ENCODE results near the gene FASTKD3.
A peak's percentile ranks its signal among the peaks of the same experiment; 100 is the strongest.
"Not testable (repeated sequence)": the region's sequence is repeated elsewhere in the genome, so short reads cannot be mapped to it uniquely, and the experiment has no call there.

FASTKD3 gene, protein sequence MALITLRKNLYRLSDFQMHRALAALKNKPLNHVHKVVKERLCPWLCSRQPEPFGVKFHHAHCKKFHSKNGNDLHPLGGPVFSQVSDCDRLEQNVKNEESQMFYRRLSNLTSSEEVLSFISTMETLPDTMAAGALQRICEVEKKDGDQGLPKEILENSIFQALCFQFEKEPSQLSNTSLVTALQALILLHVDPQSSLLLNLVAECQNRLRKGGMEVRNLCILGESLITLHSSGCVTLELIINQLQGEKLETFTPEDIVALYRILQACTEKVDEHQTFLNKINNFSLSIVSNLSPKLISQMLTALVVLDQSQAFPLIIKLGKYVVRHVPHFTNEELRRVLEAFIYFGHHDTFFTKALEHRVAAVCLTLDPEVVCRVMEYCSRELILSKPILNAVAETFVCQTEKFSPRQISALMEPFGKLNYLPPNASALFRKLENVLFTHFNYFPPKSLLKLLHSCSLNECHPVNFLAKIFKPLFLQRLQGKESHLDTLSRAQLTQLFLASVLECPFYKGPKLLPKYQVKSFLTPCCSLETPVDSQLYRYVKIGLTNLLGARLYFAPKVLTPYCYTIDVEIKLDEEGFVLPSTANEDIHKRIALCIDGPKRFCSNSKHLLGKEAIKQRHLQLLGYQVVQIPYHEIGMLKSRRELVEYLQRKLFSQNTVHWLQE

DNA sequence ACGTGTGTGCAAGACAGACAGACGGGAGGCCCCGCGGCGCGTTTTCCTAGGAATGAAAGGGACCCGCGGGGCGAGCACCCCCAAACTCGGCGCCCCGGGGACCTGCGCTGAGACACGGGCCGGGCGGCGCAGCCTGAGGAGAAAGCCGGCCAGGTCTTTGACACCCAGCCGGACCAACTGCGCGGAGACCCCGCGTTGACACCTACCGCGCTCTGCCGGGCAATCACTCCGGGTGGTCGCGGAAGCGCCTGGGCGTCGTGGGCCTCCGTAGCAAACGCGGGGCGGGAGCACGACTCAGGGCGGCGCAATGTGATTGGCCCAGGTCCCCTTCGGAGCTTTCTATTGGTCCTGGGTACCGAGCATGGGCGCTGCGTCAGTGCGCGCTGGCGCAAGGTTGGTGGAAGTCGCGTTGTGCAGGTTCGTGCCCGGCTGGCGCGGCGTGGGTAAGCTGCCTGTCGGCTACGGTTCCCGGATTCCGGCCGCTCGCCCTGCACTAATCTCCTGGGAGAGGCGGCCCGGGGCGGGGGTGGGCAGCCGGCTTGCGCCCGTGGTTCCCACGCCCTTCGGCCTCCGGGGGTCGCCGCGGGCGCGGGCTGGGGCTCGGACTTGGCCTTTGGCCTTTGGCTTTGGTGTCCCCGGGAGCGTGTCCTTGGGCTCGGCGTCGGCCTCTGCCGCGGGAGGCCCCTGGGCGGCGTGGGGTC, at the start of gene FASTKD3, which contains the start of gene MTRR:
Gene FASTKD3, minus strand, starts transcription at position 259 of the 701 bp plus-strand sequence. CDS start 948 bp downstream, outside the sequence.
Gene MTRR, plus strand, starts transcription at position 376 of the 701 bp plus-strand sequence. CDS start 1,647 bp downstream, outside the sequence.
- H3K27me3 Mint-ChIP-seq, result no peaks in the 10 kb centered on the region
- peaks cover 71% of the 10 kb centered on the region for H3K4me1 Mint-ChIP-seq
- no peaks in the 10 kb centered on the region for H3K9me3 Mint-ChIP-seq
- H3K27ac Mint-ChIP-seq, result peak within 1 kb of the TSS; percentile 90 to 95
- ATAC-seq, result peak; percentile 98
- peak within 1 kb of the TSS; percentile 89 to 96 for H3K4me3 Mint-ChIP-seq
- DNase-seq, result peak; percentile 83 to 91

DNA sequence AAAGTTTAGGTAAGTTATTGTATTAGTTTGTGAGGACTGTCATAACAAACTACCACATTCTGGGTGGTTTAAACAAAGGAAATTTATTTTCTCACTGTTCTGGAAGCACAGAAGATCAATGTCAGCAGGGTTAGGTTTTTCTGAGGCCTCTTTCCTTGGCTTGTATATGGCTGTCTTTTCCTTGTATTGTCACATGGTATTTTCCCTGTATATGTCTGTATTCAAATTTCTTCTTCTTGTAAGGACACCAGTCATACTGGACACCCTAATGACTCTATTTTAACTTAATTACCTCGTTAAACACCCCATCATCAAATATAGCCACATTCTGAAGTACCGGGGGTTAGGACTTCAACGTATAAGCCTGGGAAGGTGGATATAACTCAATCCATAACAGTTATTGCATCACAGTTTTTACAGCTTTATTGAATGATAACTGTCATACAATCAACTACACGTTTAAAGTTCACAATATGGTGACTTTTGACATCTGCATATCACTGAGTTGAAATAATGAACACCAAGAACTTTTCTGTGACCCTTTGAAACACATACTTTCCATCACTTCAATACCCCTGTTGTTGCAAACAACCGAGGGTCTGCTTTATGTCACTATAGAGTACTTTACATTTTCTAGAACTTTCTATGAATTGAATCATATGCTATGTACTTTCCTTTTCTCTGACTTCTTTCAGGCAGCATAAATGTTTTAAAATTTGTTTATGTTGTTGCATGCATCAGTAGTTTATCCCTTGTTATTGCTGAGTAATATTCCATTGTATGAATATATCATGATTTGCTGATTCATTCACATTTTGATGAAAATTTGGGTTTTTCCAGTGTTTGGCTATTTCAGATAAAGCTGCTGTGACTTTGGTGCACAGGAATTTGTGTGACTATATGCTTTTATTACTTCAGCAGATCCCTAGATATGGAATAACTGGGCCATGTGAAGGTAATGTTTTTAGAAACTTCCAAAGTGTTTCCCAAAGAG, 48.6 kb upstream of the FASTKD3 start:
- Mint-ChIP-seq H3K4me1 (no peaks in the 10 kb centered on the region), H3K4me3 (no peak overlapping the region), H3K27ac (no peak overlapping the region), H3K27me3 (no peaks in the 10 kb centered on the region), H3K9me3 (peaks cover 10 to 21% of the 10 kb centered on the region in 2 donors)
- DNase-seq (no peak), ATAC-seq (no peak)

DNA sequence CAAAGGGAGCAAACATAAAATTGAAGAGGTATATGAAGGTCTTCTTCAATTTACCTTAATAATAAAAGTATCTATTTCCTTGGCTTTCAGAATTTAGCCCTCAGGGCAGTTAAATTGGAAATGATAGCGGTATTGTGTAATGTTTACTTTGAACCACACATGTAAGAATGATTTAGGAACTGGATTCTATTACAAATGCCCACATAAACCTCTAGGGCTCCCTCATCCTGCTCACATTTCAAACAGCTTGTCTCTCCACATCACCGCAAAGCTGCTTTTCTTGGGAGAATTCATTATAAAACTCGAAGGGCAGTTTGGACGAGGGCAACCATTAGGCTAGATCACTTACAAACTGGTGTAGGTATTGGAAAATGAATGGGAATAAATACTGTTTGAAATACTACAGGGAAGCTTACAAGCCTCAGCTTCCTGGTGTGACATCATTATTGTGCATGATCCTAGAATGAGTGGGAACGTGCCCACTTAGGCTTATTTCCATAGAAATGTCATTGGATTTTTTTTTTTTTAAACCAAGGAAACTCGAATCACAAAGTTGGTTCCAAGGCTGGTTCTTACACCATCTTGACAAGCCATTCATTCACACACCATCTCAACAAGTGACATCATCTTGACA, 47.5 kb upstream of the FASTKD3 start:
- H3K9me3 Mint-ChIP-seq, result peaks cover 11 to 26% of the 10 kb centered on the region in 2 donors
- peak overlapping the region in 1 of 2 donors; percentile 57 for H3K27ac Mint-ChIP-seq
- no peak for ATAC-seq
- H3K4me1 Mint-ChIP-seq, result no peaks in the 10 kb centered on the region
- H3K4me3 Mint-ChIP-seq, result no peak overlapping the region
- DNase-seq, result no peak
- H3K27me3 Mint-ChIP-seq, result no peaks in the 10 kb centered on the region

GRCh38 chr5:7911429-7911771, 42.6 kb upstream of the FASTKD3 start:
- not testable (repeated sequence) for H3K4me1 Mint-ChIP-seq, DNase-seq, H3K27ac Mint-ChIP-seq, H3K27me3 Mint-ChIP-seq, H3K4me3 Mint-ChIP-seq, ATAC-seq
- peaks cover 40 to 55% of the 10 kb centered on the region in 2 donors for H3K9me3 Mint-ChIP-seq

DNA sequence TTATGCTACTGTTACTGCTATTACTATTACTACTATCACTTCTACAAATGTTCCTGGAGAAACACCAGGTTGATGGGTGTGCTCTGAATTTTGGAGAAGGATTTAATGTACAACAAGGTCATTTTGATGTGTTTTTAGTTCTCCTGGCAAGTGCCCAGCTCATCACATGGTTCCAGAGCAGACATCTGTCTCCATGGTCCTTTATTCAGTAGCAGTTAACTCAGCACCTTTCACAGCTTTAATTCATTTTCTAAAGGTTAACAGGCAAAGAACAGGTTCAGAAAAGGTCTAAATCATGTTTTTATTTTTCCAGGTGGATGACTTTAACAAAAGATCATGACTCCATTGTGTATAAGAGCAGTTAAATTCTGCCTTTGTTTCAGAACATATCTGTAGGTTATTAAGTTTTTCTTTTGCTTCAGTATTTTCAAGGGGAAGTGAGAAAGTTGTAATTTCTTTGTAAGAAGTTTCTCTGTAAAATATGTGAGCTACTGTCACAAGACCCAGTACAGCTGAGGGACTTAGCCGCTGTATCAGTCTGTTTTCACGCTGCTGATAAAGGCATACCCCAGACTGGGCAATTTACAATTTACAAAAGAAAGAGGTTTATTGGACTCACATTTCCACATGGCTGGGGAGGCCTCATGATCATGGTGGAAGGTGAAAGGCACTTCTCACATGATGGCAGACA, 42.1 kb upstream of the FASTKD3 start:
- no peak for ATAC-seq
- peaks cover 40 to 53% of the 10 kb centered on the region in 2 donors for H3K9me3 Mint-ChIP-seq
- no peak overlapping the region for H3K27ac Mint-ChIP-seq
- no peaks in the 10 kb centered on the region for H3K4me1 Mint-ChIP-seq
- H3K4me3 Mint-ChIP-seq, result no peak overlapping the region
- DNase-seq, result no peak
- no peaks in the 10 kb centered on the region for H3K27me3 Mint-ChIP-seq

GRCh38 chr5:7908317-7908716, 39.5 kb upstream of the FASTKD3 start:
- DNase-seq (no peak), ATAC-seq (no peak)
- peaks cover 39 to 43% of the 10 kb centered on the region in 2 donors for H3K9me3 Mint-ChIP-seq
- peak overlapping the region in 1 of 2 donors; percentile 10 for H3K27ac Mint-ChIP-seq
- no peaks in the 10 kb centered on the region for H3K27me3 Mint-ChIP-seq
- peaks cover 10% of the 10 kb centered on the region for H3K4me1 Mint-ChIP-seq
- no peak overlapping the region for H3K4me3 Mint-ChIP-seq

- ATAC-seq (no peak), DNase-seq (no peak)
- Mint-ChIP-seq H3K4me1 (peaks cover 15% of the 10 kb centered on the region), H3K4me3 (no peak overlapping the region), H3K9me3 (peaks cover 33 to 37% of the 10 kb centered on the region in 2 donors), H3K27me3 (no peaks in the 10 kb centered on the region), H3K27ac (no peak overlapping the region)
These were observed 38.8 kb upstream of the FASTKD3 start for GRCh38 chr5:7907612-7908011.

GRCh38 chr5:7904170-7904569, 35.3 kb upstream of the FASTKD3 start:
- no peak overlapping the region for H3K27ac Mint-ChIP-seq
- H3K4me3 Mint-ChIP-seq, result no peak overlapping the region
- DNase-seq, result no peak
- peaks cover 21% of the 10 kb centered on the region for H3K4me1 Mint-ChIP-seq
- H3K9me3 Mint-ChIP-seq, result peaks cover 26 to 32% of the 10 kb centered on the region in 2 donors
- no peaks in the 10 kb centered on the region for H3K27me3 Mint-ChIP-seq
- ATAC-seq, result peak; percentile 95

DNA sequence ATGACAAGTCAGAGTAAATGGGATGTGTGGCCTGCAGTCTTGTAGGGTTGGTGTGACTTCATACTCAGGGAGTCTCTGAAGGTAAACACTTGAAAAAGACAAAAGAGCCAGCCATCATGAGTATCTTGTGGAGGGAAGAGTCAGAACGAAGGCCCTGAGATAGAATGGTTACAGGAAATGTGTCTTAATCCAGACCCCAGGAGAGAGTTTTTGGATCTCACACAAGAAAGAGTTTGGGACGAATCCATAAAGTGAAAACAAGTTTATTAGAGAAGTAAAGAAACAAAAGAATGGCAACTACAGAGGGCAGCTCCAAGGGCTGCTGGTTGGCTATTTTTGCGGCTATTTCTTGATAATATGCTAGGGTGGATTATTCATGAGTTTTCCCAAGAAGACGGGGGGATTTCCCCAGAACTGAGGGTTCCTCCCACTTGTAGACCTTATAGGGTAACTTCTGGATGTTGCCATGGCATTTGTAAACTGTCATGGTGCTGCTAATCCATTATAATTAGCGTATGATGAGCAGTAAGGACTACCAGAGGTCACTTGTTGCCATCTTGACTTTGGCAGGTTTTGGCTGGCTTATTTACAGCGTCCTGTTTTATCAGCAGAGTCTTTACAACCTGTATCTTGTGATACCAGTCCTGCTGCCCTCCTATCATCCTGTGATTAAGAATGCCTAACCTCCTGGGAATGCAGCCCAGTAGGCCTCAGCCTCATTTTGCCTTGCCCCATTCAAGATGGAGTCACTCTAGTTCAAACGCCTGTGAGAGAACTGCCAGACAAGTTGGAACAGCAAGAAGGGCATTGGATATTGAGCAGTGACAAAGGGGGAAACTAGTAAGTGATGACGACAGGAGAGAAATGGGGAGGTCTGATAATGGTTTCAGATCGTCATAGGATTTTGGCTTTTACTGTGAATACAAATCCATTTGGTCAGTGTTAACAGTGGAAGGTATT, 34.1 kb upstream of the FASTKD3 start:
- Mint-ChIP-seq H3K27ac (peak overlapping the region in 1 of 2 donors; percentile 58), H3K4me1 (peaks cover 21% of the 10 kb centered on the region), H3K9me3 (peaks cover 18 to 19% of the 10 kb centered on the region in 2 donors), H3K4me3 (no peak overlapping the region), H3K27me3 (no peaks in the 10 kb centered on the region)
- DNase-seq (no peak), ATAC-seq (no peak)

GRCh38 chr5:7902201-7902600, 33.4 kb upstream of the FASTKD3 start:
- ATAC-seq, result no peak
- no peaks in the 10 kb centered on the region for H3K27me3 Mint-ChIP-seq
- H3K27ac Mint-ChIP-seq, result no peak overlapping the region

GRCh38 chr5:7897014-7897600, 28.3 kb upstream of the FASTKD3 start:
- Mint-ChIP-seq H3K27me3 (no peaks in the 10 kb centered on the region), H3K4me1 (peaks cover 13% of the 10 kb centered on the region), H3K4me3 (no peak overlapping the region), H3K9me3 (peaks cover 0 to under 1% of the 10 kb centered on the region in 2 donors), H3K27ac (peak overlapping the region in 1 of 2 donors; percentile 78)
- DNase-seq (no peak), ATAC-seq (peak; percentile 64)

More at GRCh38 chr5:7902201-7902600, 33.4 kb upstream of the FASTKD3 start:
- no peak for DNase-seq
- H3K4me1 Mint-ChIP-seq, result peaks cover 21% of the 10 kb centered on the region
- H3K4me3 Mint-ChIP-seq, result no peak overlapping the region
- peaks cover 10 to 12% of the 10 kb centered on the region in 2 donors for H3K9me3 Mint-ChIP-seq

GRCh38 chr5:7894860-7895259, 26.0 kb upstream of the FASTKD3 start:
- Mint-ChIP-seq H3K4me1 (peaks cover 12% of the 10 kb centered on the region), H3K4me3 (peak overlapping the region; percentile 30 to 44), H3K9me3 (no peaks in the 10 kb centered on the region), H3K27ac (no peak overlapping the region), H3K27me3 (no peaks in the 10 kb centered on the region)
- no peak for DNase-seq
- peak; percentile 97 for ATAC-seq
